A673 (cell line): ENCODE measurements around the gene ABCG5. TPM values are rescaled to one million over a fixed set of nuclear protein-coding genes. Genes with fewer than 3 reads are reported as not detected.
A peak's percentile ranks its signal among the peaks of the same experiment; 100 is the strongest.

ENCODE experiments used
- Bru-seq: library from RNA; stranded (reverse); fragments of 400-500 nt; gene quantifications from one replicate; lab custom pipeline; 2021; lab: Mats Ljungman, UMichigan
- BruChase-seq, 2 experiments: library from RNA; stranded (reverse); fragments of 400-500 nt; gene quantifications; one replicate each; lab custom pipeline; 2021; lab: Mats Ljungman, UMichigan
- BruUV-seq: library from RNA; stranded (reverse); fragments of 400-500 nt; replicated peaks from 2 replicates; lab custom pipeline; 2021; lab: Mats Ljungman, UMichigan
- CTCF ChIA-PET: fragments of 300-600 bp; sonication (Branson Sonifier 250); formaldehyde crosslinking; loops from one replicate; lab custom pipeline; 2022; ENCODE audit warnings: antibody characterized with exemption; lab: Charles Lee
- POLR2A ChIA-PET: fragments of 300-600 bp; sonication (Branson Sonifier 250); formaldehyde crosslinking; loops from one replicate; lab custom pipeline; 2022; ENCODE audit warnings: antibody characterized with exemption; ENCODE audit not compliant: low non-redundant PET; lab: Charles Lee
- DNase-seq: peaks from one replicate; pipeline ENCODE4 v3.0.0-alpha.2; 2015; ENCODE audit warnings: low spot score
- H3K27ac ChIP-seq: fragments of 200-600 bp; sonication (generic); 2 replicates; pipeline ENCODE4 v1.5.1; 2016; ENCODE audit warnings: mixed run types, low read depth, mild to moderate bottlenecking, mixed read lengths, antibody characterized with exemption, low read length; ENCODE audit not compliant: poor library complexity, severe bottlenecking
- H3K27me3 ChIP-seq: fragments of 200-600 bp; sonication (generic); replicated peaks from 2 replicates; pipeline ENCODE4 v1.6.1; 2017; ENCODE audit warnings: mixed run types, low read depth, mild to moderate bottlenecking, mixed read lengths, antibody characterized with exemption, low read length; ENCODE audit not compliant: insufficient read depth, poor library complexity
- H3K36me3 ChIP-seq: fragments of 200-600 bp; sonication (generic); 2 replicates; pipeline ENCODE4 v1.6.1; 2016; ENCODE audit warnings: mixed run types, mild to moderate bottlenecking, mixed read lengths, antibody characterized with exemption, low read length; ENCODE audit not compliant: insufficient read depth, poor library complexity, severe bottlenecking
- H3K4me1 ChIP-seq: fragments of 200-600 bp; sonication (generic); 2 replicates; pipeline ENCODE4 v1.6.1; 2017; ENCODE audit warnings: mixed run types, mild to moderate bottlenecking, mixed read lengths, antibody characterized with exemption, low read length; ENCODE audit not compliant: insufficient read depth, poor library complexity, severe bottlenecking
- H3K4me3 ChIP-seq: fragments of 200-600 bp; sonication (generic); 2 replicates; pipeline ENCODE4 v1.5.1; 2016; ENCODE audit warnings: low read depth, mixed run types, mild to moderate bottlenecking, mixed read lengths, low read length; ENCODE audit not compliant: poor library complexity, severe bottlenecking
- H3K9me3 ChIP-seq: fragments of 200-600 bp; sonication (generic); 2 replicates; pipeline ENCODE4 v1.6.1; 2016; ENCODE audit warnings: mixed run types, low read depth, mild to moderate bottlenecking, mixed read lengths, antibody characterized with exemption, low read length; ENCODE audit not compliant: poor library complexity, severe bottlenecking
- CTCF ChIP-seq: fragments of 300-800, 200-600 bp; sonication (generic); conservative IDR thresholded peaks from 2 replicates; pipeline ENCODE4 v1.5.1; 2017; ENCODE audit warnings: low read depth, mild to moderate bottlenecking, antibody characterized with exemption, low read length, moderate library complexity, mixed read lengths
- EZH2 ChIP-seq: fragments of 200-600 bp; sonication (generic); IDR thresholded peaks from 2 replicates; pipeline ENCODE4 v1.6.1; 2017; ENCODE audit warnings: borderline replicate concordance, low read depth, mild to moderate bottlenecking, mixed read lengths, antibody characterized with exemption, low read length; ENCODE audit not compliant: poor library complexity, severe bottlenecking
- intact Hi-C: fragments of 100-400 bp; cut with micrococcal nuclease; formaldehyde crosslinking; loops from one replicate; pipeline ENCODE4 v1.10.0; 2022; ENCODE audit not compliant: unreplicated experiment
- long read RNA-seq: library from polyadenylated mRNA; stranded (forward); transcript quantifications from one replicate; pipeline ENCODE4 v2.0.0, GENCODE V29; 2022
- total RNA-seq: library from RNA; stranded (reverse); gene quantifications from 2 replicates; pipeline ENCODE4 v1.2.3, GENCODE V29; 2021

ABCG5 gene
- total RNA-seq (not detected in 2 replicates), Bru-seq, nascent RNA (percentile 3 among the genes with signal in this experiment), BruChase-seq, experiment 1, labeled RNA remaining after a 2-hour chase (percentile 6 among the genes with signal in this experiment), BruChase-seq, experiment 2, labeled RNA remaining after a 6-hour chase (percentile 10 among the genes with signal in this experiment)
- long read RNA-seq, result 0 reads

GRCh38 chr2:43838560-43839267 lies at the start of gene ABCG5, which contains the start of gene ABCG8:
Gene ABCG5 (minus strand): TSS chr2:43838839. CDS start chr2:43838679, 160 bp downstream.
Gene ABCG8 (plus strand): TSS chr2:43838971. CDS start chr2:43839054, 83 bp downstream.
- Histone ChIP-seq H3K4me3 (no peak within 1 kb of the TSS), H3K27me3 (no peaks in the 10 kb centered on the region), H3K9me3 (no peaks in the 10 kb centered on the region), H3K4me1 (no peaks in the 10 kb centered on the region), H3K36me3 (no peaks in the 10 kb centered on the region), H3K27ac (no peak within 1 kb of the TSS)
- no peak for DNase-seq
- intact Hi-C loops, result no loop called here
- BruUV-seq, result no TSS peak
- CTCF ChIA-PET, result no interaction called here
- no peak for TF ChIP-seq CTCF
- TF ChIP-seq EZH2, result no peak
- POLR2A ChIA-PET, result no interaction called here

GRCh38 chr2:43887176-43887575 lies 48.5 kb upstream of the ABCG5 start:
- intact Hi-C loops, result no loop called here
- H3K27ac ChIP-seq, result no peak overlapping the region
- H3K36me3 ChIP-seq, result peaks cover 46% of the 10 kb centered on the region
- H3K4me1 ChIP-seq, result no peaks in the 10 kb centered on the region
- H3K4me3 ChIP-seq, result no peak overlapping the region
- DNase-seq, result no peak
- BruUV-seq, result no TSS peak
- ChIA-PET POLR2A (no interaction called here), CTCF (no interaction called here)
- H3K9me3 ChIP-seq, result no peaks in the 10 kb centered on the region
- TF ChIP-seq CTCF, result no peak
- TF ChIP-seq EZH2, result no peak
- no peaks in the 10 kb centered on the region for H3K27me3 ChIP-seq

- TF ChIP-seq CTCF (no peak), EZH2 (no peak)
- Histone ChIP-seq H3K27me3 (no peaks in the 10 kb centered on the region), H3K4me1 (no peaks in the 10 kb centered on the region), H3K36me3 (peaks cover 33% of the 10 kb centered on the region), H3K27ac (no peak overlapping the region), H3K4me3 (no peak overlapping the region), H3K9me3 (no peaks in the 10 kb centered on the region)
- intact Hi-C loops, result no loop called here
- POLR2A ChIA-PET, result no interaction called here
- DNase-seq, result no peak
- no TSS peak for BruUV-seq
- CTCF ChIA-PET, result no interaction called here
These were observed 46.5 kb upstream of the ABCG5 start for GRCh38 chr2:43885132-43885632.
